G401.6 (cell line): ENCODE data around the gene GABRB2.

Experiments used
- FAIRE-seq: peaks from 2 replicates; lab custom pipeline; 2012; peaks lifted over from hg19 to GRCh38; lab: Jason Lieb, UNC

The GABRB2 gene

GRCh38 chr5:161471211-161471950 lies 75.1 kb downstream of the GABRB2 start:
- no peak for FAIRE-seq

- FAIRE-seq, result no peak
Measured at GRCh38 chr5:161467703-161468102, 78.8 kb downstream of the GABRB2 start.

- FAIRE-seq, result no peak
Measured at GRCh38 chr5:161460741-161461140, 85.8 kb downstream of the GABRB2 start.

GRCh38 chr5:161446655-161447054 lies 99.9 kb downstream of the GABRB2 start:
- FAIRE-seq, result no peak

GRCh38 chr5:161442471-161442870 lies 104.1 kb downstream of the GABRB2 start:
- FAIRE-seq, result no peak

GRCh38 chr5:161432798-161433197 lies 113.7 kb downstream of the GABRB2 start:
- FAIRE-seq, result no peak

- FAIRE-seq, result no peak
Measured at GRCh38 chr5:161431963-161432362, 114.6 kb downstream of the GABRB2 start.

- no peak for FAIRE-seq
Measured at GRCh38 chr5:161421067-161421466, 125.5 kb downstream of the GABRB2 start.

- no peak for FAIRE-seq
Measured at GRCh38 chr5:161420521-161420920, 126.0 kb downstream of the GABRB2 start.

GRCh38 chr5:161414896-161415295 lies 131.6 kb downstream of the GABRB2 start:
- no peak for FAIRE-seq

- FAIRE-seq, result no peak
Measured at GRCh38 chr5:161414037-161414436, 132.5 kb downstream of the GABRB2 start.

GRCh38 chr5:161412792-161413191 lies 133.7 kb downstream of the GABRB2 start:
- no peak for FAIRE-seq

GRCh38 chr5:161411156-161411555 lies 135.4 kb downstream of the GABRB2 start:
- FAIRE-seq, result no peak

GRCh38 chr5:161410640-161411039 lies 135.9 kb downstream of the GABRB2 start:
- FAIRE-seq, result no peak

- FAIRE-seq, result no peak
Measured at GRCh38 chr5:161409471-161409870, 137.1 kb downstream of the GABRB2 start.

- FAIRE-seq, result no peak
Measured at GRCh38 chr5:161406880-161407279, 139.6 kb downstream of the GABRB2 start.

- FAIRE-seq, result no peak
Measured at GRCh38 chr5:161403996-161404395, 142.5 kb downstream of the GABRB2 start.

- no peak for FAIRE-seq
Measured at GRCh38 chr5:161403121-161403520, 143.4 kb downstream of the GABRB2 start.

GRCh38 chr5:161400583-161400982 lies 145.9 kb downstream of the GABRB2 start:
- FAIRE-seq, result no peak

- FAIRE-seq, result no peak
Measured at GRCh38 chr5:161399996-161400562, 146.4 kb downstream of the GABRB2 start.

- no peak for FAIRE-seq
Measured at GRCh38 chr5:161397448-161397847, 149.1 kb downstream of the GABRB2 start.

GRCh38 chr5:161396171-161396570 lies 150.4 kb downstream of the GABRB2 start:
- no peak for FAIRE-seq

- no peak for FAIRE-seq
Measured at GRCh38 chr5:161391724-161392123, 154.8 kb downstream of the GABRB2 start.

GRCh38 chr5:161391016-161391415 lies 155.5 kb downstream of the GABRB2 start:
- FAIRE-seq, result no peak
